HG03521 (cell line): ENCODE results near the gene SRPRA.
"Not testable (repeated sequence)": the region's sequence is repeated elsewhere in the genome, so short reads cannot be mapped to it uniquely, and the experiment has no call there.

ENCODE experiments used
- ATAC-seq: cut with Tn5 transposase; IDR thresholded peaks from one replicate; pipeline ENCODE4 v1.9.1; 2021; ENCODE audit warnings: mild to moderate bottlenecking, moderate library complexity; ENCODE audit not compliant: unreplicated experiment

SRPRA gene, protein sequence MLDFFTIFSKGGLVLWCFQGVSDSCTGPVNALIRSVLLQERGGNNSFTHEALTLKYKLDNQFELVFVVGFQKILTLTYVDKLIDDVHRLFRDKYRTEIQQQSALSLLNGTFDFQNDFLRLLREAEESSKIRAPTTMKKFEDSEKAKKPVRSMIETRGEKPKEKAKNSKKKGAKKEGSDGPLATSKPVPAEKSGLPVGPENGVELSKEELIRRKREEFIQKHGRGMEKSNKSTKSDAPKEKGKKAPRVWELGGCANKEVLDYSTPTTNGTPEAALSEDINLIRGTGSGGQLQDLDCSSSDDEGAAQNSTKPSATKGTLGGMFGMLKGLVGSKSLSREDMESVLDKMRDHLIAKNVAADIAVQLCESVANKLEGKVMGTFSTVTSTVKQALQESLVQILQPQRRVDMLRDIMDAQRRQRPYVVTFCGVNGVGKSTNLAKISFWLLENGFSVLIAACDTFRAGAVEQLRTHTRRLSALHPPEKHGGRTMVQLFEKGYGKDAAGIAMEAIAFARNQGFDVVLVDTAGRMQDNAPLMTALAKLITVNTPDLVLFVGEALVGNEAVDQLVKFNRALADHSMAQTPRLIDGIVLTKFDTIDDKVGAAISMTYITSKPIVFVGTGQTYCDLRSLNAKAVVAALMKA

DNA sequence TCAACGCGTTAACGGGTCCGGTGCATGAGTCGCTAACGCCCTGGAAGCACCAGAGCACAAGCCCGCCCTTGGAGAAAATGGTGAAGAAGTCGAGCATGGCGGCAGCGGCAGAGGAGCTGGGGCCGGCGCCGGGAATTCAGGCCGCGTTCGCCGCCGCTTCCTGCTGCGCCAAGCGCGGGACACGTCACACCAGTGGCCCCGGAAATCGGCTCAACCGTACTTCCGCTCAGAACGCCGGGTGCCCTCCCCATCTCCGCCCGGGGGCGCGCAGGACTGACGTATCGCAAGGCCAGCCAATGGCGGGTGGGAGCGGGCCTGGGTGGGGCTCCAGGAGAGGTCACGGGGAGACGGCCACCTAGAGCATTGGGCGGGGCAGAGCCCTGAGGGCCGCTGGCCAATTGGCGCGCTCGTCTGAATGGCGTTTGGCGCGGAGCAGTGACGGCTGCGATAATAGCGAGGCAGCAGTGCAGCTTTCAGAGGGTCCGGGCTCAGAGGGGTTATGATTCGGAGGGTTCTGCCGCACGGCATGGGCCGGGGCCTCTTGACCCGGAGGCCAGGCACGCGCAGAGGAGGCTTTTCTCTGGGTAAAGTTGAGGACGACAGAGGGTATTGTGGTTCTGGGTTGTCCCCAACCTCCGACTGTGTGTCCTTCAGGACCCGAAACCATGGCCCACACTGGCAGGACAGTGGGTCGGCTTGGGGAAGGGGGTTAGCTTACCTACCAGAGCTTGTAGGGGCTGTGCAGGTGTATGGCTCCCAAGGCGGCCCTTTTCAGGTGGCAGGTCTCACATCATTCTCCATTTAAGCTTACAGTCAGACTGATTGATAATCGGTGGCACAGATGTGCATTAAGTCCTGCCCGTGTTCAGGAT is at the start of gene SRPRA, which contains the start of gene FOXRED1:
Gene SRPRA (minus strand): TSS at position 188 of the 872 bp plus-strand sequence. CDS start 91 bp downstream, at position 97.
Gene FOXRED1 (plus strand): TSS at position 447 of the 872 bp plus-strand sequence. CDS start 53 bp downstream, at position 500.
- ATAC-seq: peak; percentile 99

GRCh38 chr11:126317756-126318573 is 49.3 kb upstream of the SRPRA start:
- peak; percentile 25 for ATAC-seq

- no peak for ATAC-seq
Observed at GRCh38 chr11:126317432-126317755, 48.7 kb upstream of the SRPRA start.

DNA sequence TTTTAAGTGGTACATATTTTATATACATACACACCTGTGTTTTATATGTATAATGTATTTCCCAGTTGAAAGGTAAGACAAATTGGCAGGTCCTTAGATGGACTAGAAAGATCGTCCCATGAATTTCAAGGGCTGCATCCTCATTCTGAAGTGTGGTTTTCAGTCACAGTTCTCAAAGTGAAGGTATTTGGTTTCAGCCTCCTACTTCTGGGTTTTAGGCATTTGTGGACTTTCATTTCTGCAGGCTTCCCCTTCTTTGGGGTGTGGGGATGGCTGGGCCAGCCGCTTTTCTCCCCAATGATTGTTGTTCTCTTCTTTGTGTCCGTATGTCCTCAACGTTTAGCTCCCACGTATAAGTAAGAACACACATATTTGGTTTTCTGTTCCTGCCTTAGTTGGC is 45.1 kb upstream of the SRPRA start:
- ATAC-seq: no peak

DNA sequence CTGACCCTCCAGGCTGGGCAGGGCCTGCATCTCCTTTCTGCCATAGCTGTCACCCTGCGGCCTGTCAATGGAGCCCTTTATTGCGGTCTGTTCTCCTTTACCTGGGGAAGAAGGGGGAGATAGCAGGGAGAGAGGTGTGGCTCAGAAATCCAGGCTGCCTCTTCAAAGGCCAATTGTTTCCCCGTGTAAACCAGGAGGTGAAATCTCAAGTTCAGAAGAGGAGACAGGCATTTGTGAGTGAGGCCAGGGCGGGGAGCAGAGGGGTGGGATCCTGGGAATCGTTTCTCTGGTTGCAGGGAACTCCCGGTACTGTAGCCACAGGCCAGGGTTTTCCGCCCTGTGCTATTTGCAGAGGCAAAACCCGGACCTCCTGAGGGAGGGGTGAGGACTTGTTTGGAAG is 44.3 kb upstream of the SRPRA start:
- no peak for ATAC-seq

- ATAC-seq: peak; percentile 76
Observed at GRCh38 chr11:126311401-126312291, 43.0 kb upstream of the SRPRA start.

- no peak for ATAC-seq
Observed at GRCh38 chr11:126310992-126311310, 42.3 kb upstream of the SRPRA start.

- ATAC-seq: peak; percentile 26
Observed at GRCh38 chr11:126310200-126310991, 41.7 kb upstream of the SRPRA start.

DNA sequence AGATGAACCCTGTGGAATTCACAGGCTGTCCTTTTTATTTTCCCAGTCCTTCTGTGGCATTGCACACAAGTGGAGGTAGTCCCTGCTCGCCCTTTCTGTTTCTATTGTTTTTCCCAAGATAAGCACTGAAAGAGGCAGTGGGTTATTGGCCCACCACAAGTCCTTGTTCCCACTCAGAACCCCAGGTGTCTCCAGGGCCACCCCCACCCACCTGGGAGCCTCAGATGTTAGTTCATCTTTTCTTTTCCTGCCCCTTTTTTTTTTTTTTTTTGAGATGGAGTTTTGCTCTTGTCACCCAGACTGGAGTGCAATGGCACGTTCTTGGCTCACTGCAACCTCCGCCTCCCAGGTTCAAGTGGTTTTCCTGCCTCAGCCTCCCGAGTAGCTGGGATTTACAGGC is 40.1 kb upstream of the SRPRA start:
- ATAC-seq: not testable (repeated sequence)

- no peak for ATAC-seq
Observed at GRCh38 chr11:126308271-126308671, 39.6 kb upstream of the SRPRA start.

DNA sequence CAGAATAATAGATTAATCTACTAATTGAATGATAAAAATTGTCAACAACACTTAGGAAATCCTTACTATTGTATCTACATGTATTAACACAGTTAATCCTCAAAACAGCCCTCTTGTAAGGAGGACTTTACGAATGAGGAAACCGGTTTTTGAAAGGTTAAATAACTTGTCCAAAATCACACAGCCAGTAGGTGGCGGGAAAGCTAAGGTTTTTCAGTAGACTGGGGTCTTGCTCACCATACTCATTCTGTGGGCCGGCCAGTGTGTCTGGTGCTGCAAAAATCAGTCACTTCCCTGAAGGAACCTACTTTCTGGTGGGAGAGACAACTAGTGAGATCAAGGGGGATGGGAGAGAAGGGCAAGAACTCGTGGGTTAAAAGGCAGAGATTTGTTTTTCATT is 39.0 kb upstream of the SRPRA start:
- no peak for ATAC-seq

DNA sequence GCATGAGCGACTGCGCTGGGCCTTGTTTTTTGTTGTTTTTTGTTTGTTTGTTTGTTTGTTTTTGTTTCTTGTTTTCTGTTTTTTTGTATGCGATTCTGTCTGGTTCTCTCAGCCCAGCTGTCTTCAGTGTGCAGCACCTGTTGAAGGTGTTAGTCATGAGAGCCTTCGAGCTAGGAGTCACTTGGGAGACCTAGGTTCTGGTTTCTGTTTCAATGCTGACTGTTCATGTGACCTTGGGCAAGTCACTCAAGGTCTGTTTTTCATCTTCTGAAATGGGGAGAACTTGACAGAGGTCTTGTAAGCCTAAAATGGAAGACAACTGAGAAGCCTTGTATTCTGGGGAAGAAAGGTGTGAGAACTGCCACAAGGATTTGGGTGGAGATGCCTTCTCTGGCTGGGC is 37.0 kb upstream of the SRPRA start:
- peak; percentile 56 for ATAC-seq

GRCh38 chr11:126304457-126305075 is 35.9 kb upstream of the SRPRA start:
- no peak for ATAC-seq

DNA sequence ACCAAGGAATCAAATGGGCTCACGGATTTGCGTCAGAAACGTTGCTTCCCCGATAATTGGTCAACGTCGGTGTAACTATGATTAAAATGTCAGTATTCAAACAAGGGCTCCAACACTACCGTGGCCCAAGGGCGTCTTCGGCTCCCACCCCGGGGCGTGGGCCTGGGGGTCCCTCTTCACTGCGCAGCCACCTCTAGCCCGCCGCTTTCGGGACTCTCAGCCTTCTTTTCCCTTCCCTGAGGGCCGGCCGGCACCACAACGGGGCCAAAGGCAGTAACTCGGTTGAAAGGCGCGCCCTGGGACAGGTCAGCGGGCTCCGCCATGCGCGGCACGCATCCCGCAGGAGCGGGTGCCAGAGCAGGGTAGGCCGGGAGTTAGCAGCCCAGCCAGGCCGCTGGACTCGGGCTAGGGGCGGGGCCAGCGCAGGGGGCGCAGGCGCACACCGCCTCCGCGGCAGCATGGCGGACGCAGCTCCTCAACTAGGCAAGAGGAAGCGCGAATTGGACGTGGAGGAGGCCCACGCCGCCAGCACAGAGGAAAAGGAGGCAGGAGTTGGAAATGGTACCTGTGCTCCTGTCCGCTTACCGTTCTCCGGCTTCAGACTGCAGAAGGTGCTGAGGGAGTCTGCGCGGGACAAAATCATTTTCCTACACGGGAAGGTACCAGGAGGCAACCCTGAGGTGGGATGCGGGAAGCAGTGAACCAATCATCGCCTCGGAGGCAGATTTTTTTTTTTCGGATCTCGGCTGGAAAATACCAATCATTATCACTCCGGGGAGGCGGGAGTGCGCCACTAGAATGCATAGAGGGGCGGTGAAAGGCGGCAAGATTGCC is 35.1 kb upstream of the SRPRA start, which contains the start of gene DCPS:
Gene DCPS (plus strand): TSS at position 438 of the 834 bp plus-strand sequence. CDS start 21 bp downstream, at position 459.
- peak; percentile 86 for ATAC-seq

DNA sequence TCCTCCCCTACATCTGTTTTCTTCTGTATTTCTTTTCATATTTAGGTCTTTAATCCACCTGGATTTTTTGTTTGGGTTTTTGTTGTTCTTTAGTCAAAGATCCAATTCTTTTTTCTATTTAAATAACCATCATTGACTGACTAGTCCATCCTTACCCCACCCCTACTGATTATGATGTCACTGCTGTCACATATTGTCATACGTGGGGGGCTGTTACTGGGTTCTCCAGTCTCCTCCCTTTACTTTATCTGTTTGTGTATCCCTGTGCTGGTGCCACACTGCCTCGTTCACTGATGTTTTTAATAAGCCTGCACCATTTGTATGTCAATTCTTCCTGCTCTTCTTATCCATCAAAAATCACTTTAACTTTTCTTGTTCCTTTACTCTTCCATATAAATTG is 28.3 kb upstream of the SRPRA start:
- ATAC-seq: no peak

DNA sequence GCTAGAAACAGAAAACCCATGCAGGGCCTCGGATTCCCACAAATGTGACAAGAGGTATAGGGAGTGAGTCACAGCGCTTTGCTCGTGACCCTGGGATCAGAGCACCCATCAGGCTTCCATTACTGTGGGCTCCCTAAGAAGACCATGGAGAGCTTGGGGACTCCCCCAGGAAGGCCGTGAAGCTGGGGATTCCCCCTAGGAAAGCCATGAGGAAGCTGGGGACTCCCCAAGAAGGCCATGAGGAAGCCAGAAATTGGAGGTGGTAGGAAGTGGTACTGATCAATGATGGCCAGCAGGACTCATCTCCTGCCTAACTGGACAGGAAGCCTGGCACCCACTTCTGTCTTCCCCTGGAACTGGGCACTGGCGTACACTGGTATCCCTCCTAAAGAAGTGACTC is 25.0 kb upstream of the SRPRA start:
- ATAC-seq: no peak

GRCh38 chr11:126290887-126291286 is 22.2 kb upstream of the SRPRA start:
- ATAC-seq: no peak
